Frontal cortex (tissue), 4 donors: ENCODE data around the gene WASHC1. TPM values are rescaled to one million over a fixed set of nuclear protein-coding genes. Genes with fewer than 3 reads are reported as not detected.
"Not testable (repeated sequence)": the region's sequence is repeated elsewhere in the genome, so short reads cannot be mapped to it uniquely, and the experiment has no call there.

Experiments
- DNase-seq, 2 donors: peaks; one replicate each; pipeline ENCODE4 v3.0.0; 2012; ENCODE audit warnings: low spot score in 2 of 2
- FAIRE-seq: peaks from 2 replicates; lab custom pipeline; 2012; peaks lifted over from hg19 to GRCh38; lab: Jason Lieb, UNC
- total RNA-seq: library from RNA; depleted of rRNA; stranded (reverse); fragments of >200 nt; gene quantifications from one replicate; pipeline ENCODE4 v1.2.3, GENCODE V29; 2014
- donor health status: control.
- donor health status: control.
- donor health status: control.

The WASHC1 gene
- total RNA-seq, result 5.7 TPM

GRCh38 chr9:29356-29755 is at the start of gene WASHC1:
TSS of gene WASHC1 (minus strand) at chr9:29456. CDS start at chr9:24999, 4,457 bp downstream.
- DNase-seq, FAIRE-seq: not testable (repeated sequence)

GRCh38 chr9:78333-78732 is 49.1 kb upstream of the WASHC1 start:
- not testable (repeated sequence) for FAIRE-seq, DNase-seq

- FAIRE-seq, DNase-seq: not testable (repeated sequence)
Measured at GRCh38 chr9:76389-76788, 47.1 kb upstream of the WASHC1 start.

GRCh38 chr9:73900-74525 is 44.8 kb upstream of the WASHC1 start:
- not testable (repeated sequence) for FAIRE-seq, DNase-seq

- peak; percentile 17 to 29 for DNase-seq
- FAIRE-seq, result not testable (repeated sequence)
Measured at GRCh38 chr9:73076-73899, 44.0 kb upstream of the WASHC1 start.

GRCh38 chr9:63031-63629 is 33.9 kb upstream of the WASHC1 start:
- not testable (repeated sequence) for FAIRE-seq, DNase-seq

- not testable (repeated sequence) for DNase-seq, FAIRE-seq
Measured at GRCh38 chr9:52678-53077, 23.4 kb upstream of the WASHC1 start.

GRCh38 chr9:48190-48842 is 19.1 kb upstream of the WASHC1 start:
- not testable (repeated sequence) for DNase-seq, FAIRE-seq

- not testable (repeated sequence) for DNase-seq
Measured at GRCh38 chr9:46639-47271, 17.5 kb upstream of the WASHC1 start.

GRCh38 chr9:46164-46563 is 16.9 kb upstream of the WASHC1 start:
- not testable (repeated sequence) for FAIRE-seq, DNase-seq

More at GRCh38 chr9:46639-47271, 17.5 kb upstream of the WASHC1 start:
- not testable (repeated sequence) for FAIRE-seq

- FAIRE-seq, DNase-seq: not testable (repeated sequence)
Measured at GRCh38 chr9:45180-45878, 16.1 kb upstream of the WASHC1 start.

GRCh38 chr9:44416-44815 is 15.2 kb upstream of the WASHC1 start:
- not testable (repeated sequence) for FAIRE-seq, DNase-seq

GRCh38 chr9:43636-44035 is 14.4 kb upstream of the WASHC1 start:
- not testable (repeated sequence) for DNase-seq

GRCh38 chr9:43116-43515 is 13.9 kb upstream of the WASHC1 start:
- DNase-seq, FAIRE-seq: not testable (repeated sequence)

More at GRCh38 chr9:43636-44035, 14.4 kb upstream of the WASHC1 start:
- FAIRE-seq, result not testable (repeated sequence)

- DNase-seq, FAIRE-seq: not testable (repeated sequence)
Measured at GRCh38 chr9:41819-42218, 12.6 kb upstream of the WASHC1 start.

GRCh38 chr9:41261-41676 is 12.0 kb upstream of the WASHC1 start:
- not testable (repeated sequence) for FAIRE-seq, DNase-seq

GRCh38 chr9:32308-32707 is 3.1 kb upstream of the WASHC1 start:
- DNase-seq, FAIRE-seq: not testable (repeated sequence)

GRCh38 chr9:28775-29174 is 481 bp downstream of the WASHC1 start:
- FAIRE-seq, DNase-seq: not testable (repeated sequence)

GRCh38 chr9:21621-22020 is 7.6 kb downstream of the WASHC1 start:
- not testable (repeated sequence) for DNase-seq, FAIRE-seq
